K562 (cell line): ENCODE results near the gene ANKZF1. TPM values are rescaled to one million over a fixed set of nuclear protein-coding genes. Genes with fewer than 3 reads are reported as not detected.

Source experiments
- ASH1L ChIP-seq: fragments of 450-650 bp; IDR thresholded peaks from 2 replicates; pipeline ENCODE4 v1.6.1; 2018; ENCODE audit warnings: borderline replicate concordance, mild to moderate bottlenecking, low read depth; ENCODE audit not compliant: partially characterized antibody
- CTBP1 ChIP-seq: fragments of 450-650 bp; IDR thresholded peaks from 2 replicates; pipeline ENCODE4 v1.6.1; 2016; ENCODE audit warnings: borderline replicate concordance
- E2F8 ChIP-seq: fragments of 450-650 bp; IDR thresholded peaks from 2 replicates; pipeline ENCODE4 v1.7.1; 2018; ENCODE audit warnings: mild to moderate bottlenecking, low read depth; ENCODE audit not compliant: partially characterized antibody
- FOXM1 ChIP-seq, 2 experiments: fragments of 450-650 bp in 1 of 2; sonication (generic) in 1 of 2; formaldehyde crosslinking in 1 of 2; IDR thresholded peaks; 2 replicates each; pipeline versions ENCODE4 v1.6.1 to v1.9.0; 2017 to 2022; ENCODE audit warnings: low read depth in 2 of 2, mild to moderate bottlenecking in 2 of 2, missing genetic modification reagents in 1 of 2, moderate library complexity in 1 of 2
- JUN ChIP-seq, 2 experiments: sonication (generic) in 1 of 2; formaldehyde crosslinking in 1 of 2; IDR thresholded peaks; 2 replicates each; pipeline versions ENCODE4 v1.6.1 to v1.8.0; 2012 to 2022; ENCODE audit warnings: borderline replicate concordance in 2 of 2, mild to moderate bottlenecking in 2 of 2, improper control_type of control experiment in 1 of 2, low read depth in 1 of 2, low read length in 1 of 2, missing genetic modification reagents in 1 of 2
- NFYB ChIP-seq: IDR thresholded peaks from 2 replicates; pipeline ENCODE4 v1.6.1; 2011; ENCODE audit warnings: mild to moderate bottlenecking, moderate library complexity; ENCODE audit not compliant: insufficient read length; ENCODE audit errors: extremely low read depth
- NRF1 ChIP-seq, 2 experiments: fragments of 450-650 bp; IDR thresholded peaks in 1 of 2; conservative IDR thresholded peaks in 1 of 2; 2 replicates each; pipeline ENCODE4 v1.6.1; 2014; ENCODE audit warnings: mild to moderate bottlenecking in 2 of 2
- PHTF2 ChIP-seq: fragments of 250-450 bp; sonication (Bioruptor Pico); IDR thresholded peaks from 2 replicates; pipeline ENCODE4 v1.5.0; 2021; ENCODE audit warnings: mild to moderate bottlenecking
- PTRF ChIP-seq: fragments of 450-650 bp; IDR thresholded peaks from 2 replicates; pipeline ENCODE4 v1.6.1; 2016; ENCODE audit warnings: mild to moderate bottlenecking, missing genetic modification characterization, missing compliant biosample characterization
- RBFOX2 ChIP-seq: fragments of 200-400 bp; formaldehyde crosslinking; IDR thresholded peaks from 2 replicates; pipeline ENCODE4 v1.6.1; 2017; ENCODE audit warnings: low read depth, mild to moderate bottlenecking, low read length, moderate library complexity
- RBM14 ChIP-seq: fragments of 200-400 bp; formaldehyde crosslinking; IDR thresholded peaks from 2 replicates; pipeline ENCODE4 v1.6.1; 2018; ENCODE audit warnings: low read depth, mild to moderate bottlenecking, low read length, moderate library complexity, borderline replicate concordance; ENCODE audit not compliant: insufficient read depth
- TAF7 ChIP-seq: fragments of 450-650 bp; IDR thresholded peaks from 2 replicates; pipeline ENCODE4 v1.6.1; 2016; ENCODE audit warnings: missing genetic modification characterization, missing compliant biosample characterization
- TGIF2 ChIP-seq: sonication (generic); formaldehyde crosslinking; IDR thresholded peaks from 2 replicates; pipeline ENCODE4 v1.8.1; 2022; ENCODE audit warnings: mild to moderate bottlenecking, missing genetic modification reagents, moderate library complexity
- XRCC4 ChIP-seq: IDR thresholded peaks from one replicate; pipeline ENCODE4 v1.6.1; 2011; ENCODE audit not compliant: insufficient read depth, insufficient read length; ENCODE audit errors: extremely low read depth
- ZBTB2 ChIP-seq: fragments of 450-650 bp; IDR thresholded peaks from 2 replicates; pipeline ENCODE4 v1.6.1; 2016; ENCODE audit warnings: antibody characterized with exemption
- ZNF140 ChIP-seq: fragments of 250-450 bp; sonication (Bioruptor Pico); IDR thresholded peaks from 2 replicates; pipeline ENCODE4 v1.8.0; 2021; ENCODE audit warnings: moderate library complexity, mild to moderate bottlenecking, inconsistent platforms
- ZNF277 ChIP-seq: fragments of 250-450 bp; sonication (Bioruptor Pico); IDR thresholded peaks from 2 replicates; pipeline ENCODE4 v1.8.0; 2022; ENCODE audit warnings: inconsistent platforms, mild to moderate bottlenecking, moderate library complexity, borderline replicate concordance
- ZNF384 ChIP-seq: IDR thresholded peaks from 2 replicates; pipeline ENCODE4 v1.6.1; 2012; ENCODE audit warnings: low read depth, low read length, improper control_type of control experiment
- polyA plus RNA-seq, 8 experiments: library from polyadenylated mRNA; depleted of rRNA in 4 of 8; stranded (reverse) in 5 of 8; unstranded in 3 of 8; fragments of >200 nt; fragmentation: Nextera tagmentation in 2 of 8; fragmentation: Illumina TruSeq in 1 of 8; extraction: Ambion mirVana in 2 of 8; extraction: Trizol in 1 of 8; gene quantifications; 2 replicates each; pipeline versions ENCODE4 v1.2.1 to v1.2.3, GENCODE V29; 2011 to 2014; ENCODE audit warnings: inconsistent platforms in 1 of 8, missing spikeins in 1 of 8
- total RNA-seq, 7 experiments: library from RNA; depleted of rRNA in 6 of 7; stranded (reverse); fragments of >200 nt in 6 of 7; fragmentation: Illumina TruSeq in 2 of 7; extraction: Trizol in 2 of 7; gene quantifications; 2 replicates each; pipeline versions ENCODE4 v1.2.1 to v1.2.3, GENCODE V29; 2011 to 2021; ENCODE audit warnings: low replicate concordance in 1 of 7
- TF ChIP-seq, protein P1 (sequence below): fragments of 250-450 bp; sonication (Bioruptor Pico); IDR thresholded peaks from 2 replicates; pipeline ENCODE4 v1.5.0; 2021

The ANKZF1 gene
- total and polyA plus RNA-seq, 9 of the 15 experiments (the other 6 are each of a cell fraction or from before 2014, with no cell fraction given), result 3.1 to 60.6 (median 31.0) TPM

DNA sequence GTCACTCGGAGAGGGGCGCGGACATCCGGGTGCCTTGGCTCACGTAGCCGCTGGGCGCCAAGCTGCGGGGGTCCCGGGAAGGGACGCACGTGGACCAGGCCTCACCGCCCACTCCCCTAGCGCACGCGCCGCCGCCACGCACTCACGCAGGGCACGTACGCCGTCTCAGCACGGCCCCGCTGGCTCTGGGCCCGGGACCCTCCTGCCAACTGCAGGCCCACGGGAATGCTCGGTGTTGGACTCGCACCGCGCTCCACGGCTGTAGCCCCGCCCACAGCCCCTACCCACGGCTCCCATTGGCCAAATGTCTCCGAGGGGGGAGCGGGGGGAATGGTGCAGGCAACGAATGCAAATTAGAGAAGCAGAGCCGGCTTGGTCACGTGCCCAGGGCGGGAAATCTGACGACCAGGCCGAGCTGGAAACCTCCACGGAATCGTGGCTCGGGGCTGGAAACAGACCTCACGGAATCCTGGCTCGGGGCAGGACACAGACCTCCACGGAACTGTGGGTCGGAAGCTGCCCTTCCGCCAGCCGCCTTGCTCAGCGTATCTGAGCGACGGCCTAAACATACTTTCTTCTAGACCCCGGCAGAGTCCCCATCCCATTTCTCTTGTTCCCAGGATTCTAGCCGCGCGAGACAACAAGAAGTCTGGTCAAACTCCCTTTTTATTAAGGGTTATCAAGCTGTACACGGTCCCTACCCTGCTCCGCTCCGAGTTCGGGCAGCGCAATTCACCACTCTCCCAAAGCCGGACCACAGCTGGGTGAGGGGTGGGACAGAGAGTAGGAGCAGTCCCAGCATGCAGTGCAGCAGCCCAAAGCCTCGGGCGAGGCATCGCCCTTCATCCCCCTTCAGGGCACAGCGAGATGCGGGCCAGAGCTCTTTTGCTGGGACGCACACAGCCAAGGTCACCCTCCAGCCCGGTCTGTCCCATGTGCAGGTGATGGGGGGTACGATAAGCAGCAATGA, 10.6 kb upstream of the ANKZF1 start, which contains the start of gene ABCB6 (continued):
- no peak for TF ChIP-seq FOXM1 (IDR thresholded peaks at IDR 0.05; ENCODE audit: low read depth)
- no peak for TF ChIP-seq FOXM1 (CRISPR knock-in tag; IDR thresholded peaks at IDR 0.05; ENCODE audit: low read depth)
- TF ChIP-seq ZBTB2, result no peak
- peak; percentile 93 for TF ChIP-seq E2F8
- TF ChIP-seq CTBP1, result peak; percentile 33; the same call in 1 of the 2 replicates
- no peak for TF ChIP-seq ZNF384
- no peak for TF ChIP-seq TAF7 (tag)
- TF ChIP-seq XRCC4, result no peak
- peak; percentile 84 for TF ChIP-seq RBFOX2
- TF ChIP-seq ZNF140, result no peak
- no peak for TF ChIP-seq ASH1L
- no peak for TF ChIP-seq PTRF (tag)
- TF ChIP-seq RBM14, result no peak
- no peak for TF ChIP-seq TGIF2 (CRISPR knock-in tag)
- TF ChIP-seq NFYB, result peak; percentile 43
- no peak for TF ChIP-seq ZNF277 (CRISPR knock-in tag)
- peak; percentile 65; the same call in 1 of the 2 replicates for TF ChIP-seq JUN (IDR thresholded peaks at IDR 0.05; ENCODE audit: borderline replicate concordance, low read depth, low read length)
- peak; percentile 44; the same call in 1 of the 2 replicates for TF ChIP-seq JUN (CRISPR knock-in tag; IDR thresholded peaks at IDR 0.05; ENCODE audit: borderline replicate concordance)
- TF ChIP-seq NRF1 (conservative IDR thresholded peaks at IDR 0.05 in 1 of 2, IDR thresholded peaks at IDR 0.05 in 1 of 2), result peak; percentile 64 to 69
- TF ChIP-seq PHTF2, result no peak
- TF ChIP-seq, protein P1, sequence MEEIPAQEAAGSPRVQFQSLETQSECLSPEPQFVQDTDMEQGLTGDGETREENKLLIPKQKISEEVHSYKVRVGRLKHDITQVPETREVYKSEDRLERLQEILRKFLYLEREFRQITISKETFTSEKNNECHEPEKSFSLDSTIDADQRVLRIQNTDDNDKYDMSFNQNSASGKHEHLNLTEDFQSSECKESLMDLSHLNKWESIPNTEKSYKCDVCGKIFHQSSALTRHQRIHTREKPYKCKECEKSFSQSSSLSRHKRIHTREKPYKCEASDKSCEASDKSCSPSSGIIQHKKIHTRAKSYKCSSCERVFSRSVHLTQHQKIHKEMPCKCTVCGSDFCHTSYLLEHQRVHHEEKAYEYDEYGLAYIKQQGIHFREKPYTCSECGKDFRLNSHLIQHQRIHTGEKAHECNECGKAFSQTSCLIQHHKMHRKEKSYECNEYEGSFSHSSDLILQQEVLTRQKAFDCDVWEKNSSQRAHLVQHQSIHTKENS (CRISPR knock-in tag), result no peak
